ENCODE data around the gene GNAI3.

Gene GNAI3

GRCh38 chr1:109528712-109529111 lies 19.7 kb upstream of the GNAI3 start:
- no peak for DNase-seq (ENCODE audit: low read depth)
- TF ChIP-seq MAX (IDR thresholded peaks at IDR 0.05; ENCODE audit: low read depth, low read length) = no peak
- TF ChIP-seq POLR2A (IDR thresholded peaks at IDR 0.05; ENCODE audit: extremely low read depth, insufficient read length) = no peak
- no peak for TF ChIP-seq MYC (IDR thresholded peaks at IDR 0.05; ENCODE audit: low read depth, low read length)
- TF ChIP-seq CTCF (IDR thresholded peaks at IDR 0.05; ENCODE audit: low read depth, low read length) = no peak

GRCh38 chr1:109529881-109530456 lies 18.4 kb upstream of the GNAI3 start:
- H3K4me3 ChIP-seq (ENCODE audit: low read depth, low read length) = no peak overlapping the region
- TF ChIP-seq CTCF (IDR thresholded peaks at IDR 0.05; ENCODE audit: low read depth, low read length) (no peak), MYC (IDR thresholded peaks at IDR 0.05; ENCODE audit: low read depth, low read length) (no peak), POLR2A (IDR thresholded peaks at IDR 0.05; ENCODE audit: extremely low read depth, insufficient read length) (no peak), MAX (IDR thresholded peaks at IDR 0.05; ENCODE audit: low read depth, low read length) (no peak)
- no peak for DNase-seq (ENCODE audit: low read depth)

More at GRCh38 chr1:109528712-109529111, 19.7 kb upstream of the GNAI3 start:
- no peak overlapping the region for H3K4me3 ChIP-seq (ENCODE audit: low read depth, low read length)

- TF ChIP-seq MAX (IDR thresholded peaks at IDR 0.05; ENCODE audit: low read depth, low read length) = no peak
- TF ChIP-seq CTCF (IDR thresholded peaks at IDR 0.05; ENCODE audit: low read depth, low read length) = no peak
- DNase-seq (ENCODE audit: low read depth) = no peak
- H3K4me3 ChIP-seq (ENCODE audit: low read depth, low read length) = no peak overlapping the region
These were observed 17.8 kb upstream of the GNAI3 start for GRCh38 chr1:109530457-109531087.

- TF ChIP-seq MYC (IDR thresholded peaks at IDR 0.05; ENCODE audit: low read depth, low read length) (no peak), MAX (IDR thresholded peaks at IDR 0.05; ENCODE audit: low read depth, low read length) (no peak), POLR2A (IDR thresholded peaks at IDR 0.05; ENCODE audit: extremely low read depth, insufficient read length) (no peak), CTCF (IDR thresholded peaks at IDR 0.05; ENCODE audit: low read depth, low read length) (no peak)
- no peak for DNase-seq (ENCODE audit: low read depth)
- H3K4me3 ChIP-seq (ENCODE audit: low read depth, low read length) = no peak overlapping the region
These were observed 17.0 kb upstream of the GNAI3 start for GRCh38 chr1:109531380-109531779.

GRCh38 chr1:109531826-109532364 lies 16.5 kb upstream of the GNAI3 start:
- no peak overlapping the region for H3K4me3 ChIP-seq (ENCODE audit: low read depth, low read length)
- no peak for DNase-seq (ENCODE audit: low read depth)
- TF ChIP-seq MAX (IDR thresholded peaks at IDR 0.05; ENCODE audit: low read depth, low read length) = no peak
- no peak for TF ChIP-seq CTCF (IDR thresholded peaks at IDR 0.05; ENCODE audit: low read depth, low read length)
- TF ChIP-seq POLR2A (IDR thresholded peaks at IDR 0.05; ENCODE audit: extremely low read depth, insufficient read length) = no peak
- no peak for TF ChIP-seq MYC (IDR thresholded peaks at IDR 0.05; ENCODE audit: low read depth, low read length)
